H1 (cell line): Measurements from ENCODE around the gene OR5B21. TPM values are rescaled to one million over a fixed set of nuclear protein-coding genes. Genes with fewer than 3 reads are reported as not detected.

Experiments
- CTCF ChIA-PET: fragments of 300-600 bp; sonication (Branson Sonifier 250); formaldehyde crosslinking; loops from one replicate; lab custom pipeline; 2021; ENCODE audit not compliant: partially characterized antibody; lab: Charles Lee
- POLR2A ChIA-PET: fragments of 300-600 bp; sonication (Branson Sonifier 250); formaldehyde crosslinking; loops from one replicate; lab custom pipeline; 2021; ENCODE audit warnings: inconsistent platforms; ENCODE audit not compliant: partially characterized antibody; lab: Charles Lee
- DNase-seq, 2 experiments: peaks; one replicate each; pipeline versions ENCODE4 v3.0.0 to v3.0.0-alpha.2; 2010 to 2022; ENCODE audit warnings: low spot score in 2 of 2, low read depth in 1 of 2, mixed read lengths in 1 of 2
- FAIRE-seq: peaks from 2 replicates; lab custom pipeline; 2011; peaks lifted over from hg19 to GRCh38; lab: Jason Lieb, UNC
- H2AFZ ChIP-seq: 2 replicates; pipeline ENCODE4 v1.8.1; 2012; ENCODE audit warnings: low read length, inconsistent platforms
- H2AK5ac ChIP-seq: 2 replicates; pipeline ENCODE4 v1.6.1; 2013; ENCODE audit warnings: low read depth, low read length
- H2BK120ac ChIP-seq: replicated peaks from 2 replicates; pipeline ENCODE3; 2013; ENCODE audit warnings: low read depth, low read length, inconsistent platforms
- H2BK12ac ChIP-seq: 2 replicates; pipeline ENCODE4 v1.6.1; 2013; ENCODE audit warnings: low read depth, low read length
- H2BK15ac ChIP-seq: 2 replicates; pipeline ENCODE4 v1.6.1; 2013; ENCODE audit warnings: low read length
- H2BK20ac ChIP-seq: 2 replicates; pipeline ENCODE4 v1.6.1; 2013; ENCODE audit warnings: low read length
- H2BK5ac ChIP-seq: 2 replicates; pipeline ENCODE4 v1.6.1; 2013; ENCODE audit warnings: low read depth, low read length
- H3K14ac ChIP-seq: 2 replicates; pipeline ENCODE4 v1.6.1; 2013; ENCODE audit warnings: inconsistent platforms; ENCODE audit not compliant: insufficient read length
- H3K18ac ChIP-seq: 2 replicates; pipeline ENCODE4 v1.6.1; 2013; ENCODE audit warnings: low read length; ENCODE audit errors: extremely low read depth
- H3K23ac ChIP-seq: 2 replicates; pipeline ENCODE4 v1.6.1; 2013; ENCODE audit warnings: inconsistent platforms; ENCODE audit not compliant: insufficient read length
- H3K23me2 ChIP-seq: 2 replicates; pipeline ENCODE4 v1.6.1; 2013; ENCODE audit warnings: low read depth, low read length
- H3K27ac ChIP-seq: 2 replicates; pipeline ENCODE4 v1.6.1; 2011; ENCODE audit warnings: low read depth, low read length, inconsistent platforms
- H3K27me3 ChIP-seq, 4 experiments: replicated peaks in 1 of 4; 1 replicate in 1 of 4; 2 replicates in 3 of 4; pipeline versions ENCODE4 v1.6.1 to v1.8.1; 2011 to 2013; ENCODE audit warnings: low read length in 3 of 4, mild to moderate bottlenecking in 3 of 4, inconsistent platforms in 2 of 4, mixed read lengths in 2 of 4, moderate library complexity in 1 of 4; ENCODE audit not compliant: control insufficient read depth in 3 of 4, insufficient read depth in 3 of 4; ENCODE audit errors: extremely low read depth in 1 of 4
- H3K36me3 ChIP-seq, 4 experiments: 2 replicates each; pipeline versions ENCODE4 v1.6.1 to v1.8.1; 2011 to 2013; ENCODE audit warnings: mild to moderate bottlenecking in 4 of 4, low read length in 3 of 4, moderate library complexity in 2 of 4, control low read depth in 1 of 4, inconsistent platforms in 1 of 4; ENCODE audit not compliant: insufficient read depth in 4 of 4, control insufficient read depth in 2 of 4
- H3K4ac ChIP-seq: replicated peaks from 2 replicates; pipeline ENCODE3; 2013; ENCODE audit warnings: low read length, low read depth, mixed read lengths, inconsistent platforms; ENCODE audit not compliant: insufficient read length
- H3K4me1 ChIP-seq, 4 experiments: replicated peaks in 1 of 4; 1 replicate in 1 of 4; 2 replicates in 3 of 4; pipeline versions ENCODE4 v1.6.1 to v1.8.1; 2011 to 2013; ENCODE audit warnings: low read length in 3 of 4, inconsistent platforms in 2 of 4, mixed read lengths in 1 of 4; ENCODE audit not compliant: insufficient read depth in 4 of 4, control insufficient read depth in 3 of 4
- H3K4me2 ChIP-seq, 2 experiments: 2 replicates each; pipeline versions ENCODE4 v1.6.1 to v1.8.1; 2011 to 2013; ENCODE audit warnings: low read depth in 2 of 2, low read length in 2 of 2, control low read depth in 1 of 2, inconsistent platforms in 1 of 2, mild to moderate bottlenecking in 1 of 2; ENCODE audit not compliant: insufficient read depth in 1 of 2
- H3K4me3 ChIP-seq, 4 experiments: fragments of 200-600, 300-600 bp in 1 of 4; sonication (generic), shearing (Covaris generic), sonication (Bioruptor Twin) in 1 of 4; 2 replicates each; pipeline versions ENCODE4 v1.5.1 to v1.8.1; 2011 to 2016; ENCODE audit warnings: low read length in 4 of 4, low read depth in 3 of 4, control low read depth in 2 of 4, inconsistent platforms in 2 of 4, mild to moderate bottlenecking in 2 of 4, mixed read lengths in 1 of 4, moderate library complexity in 1 of 4; ENCODE audit not compliant: insufficient read depth in 2 of 4; ENCODE audit errors: extremely low read depth in 1 of 4
- H3K56ac ChIP-seq: replicated peaks from 2 replicates; pipeline ENCODE3; 2013; ENCODE audit warnings: low read depth, mild to moderate bottlenecking, mixed read lengths, low read length, inconsistent platforms; ENCODE audit not compliant: insufficient read length
- H3K79me1 ChIP-seq: 2 replicates; pipeline ENCODE4 v1.6.1; 2013; ENCODE audit warnings: low read depth, low read length, control low read depth
- H3K79me2 ChIP-seq, 2 experiments: 2 replicates each; pipeline versions ENCODE4 v1.6.1 to v1.8.1; 2012 to 2013; ENCODE audit warnings: low read length in 2 of 2, mild to moderate bottlenecking in 2 of 2, inconsistent platforms in 1 of 2; ENCODE audit not compliant: insufficient read depth in 2 of 2, control insufficient read depth in 1 of 2
- H3K9ac ChIP-seq, 4 experiments: replicated peaks in 1 of 4; 1 replicate in 1 of 4; 2 replicates in 3 of 4; pipeline versions ENCODE4 v1.6.1 to v1.8.1; 2011 to 2013; ENCODE audit warnings: low read depth in 3 of 4, low read length in 3 of 4, control low read depth in 2 of 4, mild to moderate bottlenecking in 2 of 4, moderate library complexity in 2 of 4, inconsistent platforms in 1 of 4; ENCODE audit errors: extremely low read depth in 1 of 4
- H3K9me3 ChIP-seq, 2 experiments: 2 replicates each; pipeline versions ENCODE4 v1.6.1 to v1.8.1; 2012 to 2013; ENCODE audit warnings: mild to moderate bottlenecking in 2 of 2, moderate library complexity in 2 of 2, control low read depth in 1 of 2, inconsistent platforms in 1 of 2, low read depth in 1 of 2, low read length in 1 of 2, mixed read lengths in 1 of 2; ENCODE audit not compliant: insufficient read depth in 2 of 2
- H4K20me1 ChIP-seq, 2 experiments: replicated peaks in 1 of 2; 2 replicates each; pipeline versions ENCODE3 to v1.8.1; 2011 to 2013; ENCODE audit warnings: inconsistent platforms in 2 of 2, low read length in 2 of 2, mild to moderate bottlenecking in 1 of 2; ENCODE audit not compliant: insufficient read depth in 2 of 2, control insufficient read depth in 1 of 2
- H4K5ac ChIP-seq: 2 replicates; pipeline ENCODE4 v1.6.1; 2013; ENCODE audit warnings: low read length, low read depth, mixed read lengths, inconsistent platforms; ENCODE audit not compliant: insufficient read length
- H4K8ac ChIP-seq: 2 replicates; pipeline ENCODE4 v1.8.0; 2013; ENCODE audit warnings: mild to moderate bottlenecking, moderate library complexity, low read length, inconsistent platforms; ENCODE audit not compliant: insufficient read depth; ENCODE audit errors: extremely low read depth
- H4K91ac ChIP-seq: replicated peaks from 2 replicates; pipeline ENCODE3; 2013; ENCODE audit warnings: low read length, mixed read lengths, inconsistent platforms; ENCODE audit not compliant: insufficient read length
- CBX8 ChIP-seq: fragments of 300-800, 300-1000 bp; sonication (generic); IDR thresholded peaks from 2 replicates; pipeline ENCODE4 v1.7.1; 2016; ENCODE audit warnings: low read depth, low read length, borderline replicate concordance
- HDAC6 ChIP-seq: IDR thresholded peaks from one replicate; pipeline ENCODE4 v1.7.1; 2012; ENCODE audit warnings: low read depth, mild to moderate bottlenecking, inconsistent platforms, low read length, moderate library complexity
- JUND ChIP-seq: IDR thresholded peaks from 2 replicates; pipeline ENCODE4 v1.6.1; 2011; ENCODE audit warnings: mild to moderate bottlenecking, improper control_type of control experiment, low read length
- NANOG ChIP-seq: IDR thresholded peaks from 2 replicates; pipeline ENCODE4 v1.6.1; 2011; ENCODE audit warnings: low read length, low read depth, mild to moderate bottlenecking, inconsistent platforms; ENCODE audit not compliant: insufficient read depth, poor library complexity, severe bottlenecking
- RAD21 ChIP-seq, 2 experiments: IDR thresholded peaks in 1 of 2; conservative IDR thresholded peaks in 1 of 2; 2 replicates each; pipeline ENCODE4 v1.6.1; 2011; ENCODE audit warnings: low read depth in 2 of 2, low read length in 2 of 2, improper control_type of control experiment in 1 of 2, inconsistent platforms in 1 of 2, mild to moderate bottlenecking in 1 of 2, moderate library complexity in 1 of 2
- RNF2 ChIP-seq: fragments of 200-900, 300-1000 bp; sonication (generic); IDR thresholded peaks from 2 replicates; pipeline ENCODE4 v1.7.1; 2016; ENCODE audit warnings: borderline replicate concordance, low read depth, mild to moderate bottlenecking, antibody characterized with exemption, low read length; ENCODE audit not compliant: poor library complexity, severe bottlenecking; ENCODE audit errors: missing control alignments
- SIRT6 ChIP-seq: IDR thresholded peaks from one replicate; pipeline ENCODE4 v1.7.1; 2012; ENCODE audit warnings: low read length, inconsistent platforms
- SP2 ChIP-seq: IDR thresholded peaks from 2 replicates; pipeline ENCODE4 v1.6.1; 2012; ENCODE audit warnings: mild to moderate bottlenecking, low read length, inconsistent platforms
- SP4 ChIP-seq: IDR thresholded peaks from 2 replicates; pipeline ENCODE4 v1.6.1; 2012; ENCODE audit warnings: low read length, inconsistent platforms
- ZNF274 ChIP-seq: IDR thresholded peaks from 2 replicates; pipeline ENCODE4 v1.7.0; 2012; ENCODE audit warnings: low read length, borderline replicate concordance; ENCODE audit errors: extremely low read depth
- WGBS, 2 experiments: shearing (Covaris generic) in 1 of 2; methylation state at CpG; one replicate each; pipeline versions ENCODE4 v1.1.6 to v1.1.7; 2013 to 2015; ENCODE audit warnings: low lambda C conversion rate in 2 of 2, mixed read lengths in 2 of 2, inconsistent platforms in 1 of 2, low coverage in 1 of 2, missing lambda C conversion rate in 1 of 2; ENCODE audit not compliant: insufficient replicate concordance in 2 of 2, insufficient coverage in 1 of 2, insufficient read length in 1 of 2; ENCODE audit errors: extremely low coverage in 1 of 2, missing lambda C conversion rate in 1 of 2; 5-methylcytosine and 5-hydroxymethylcytosine counted together
- polyA plus RNA-seq, 7 experiments: library from polyadenylated mRNA; depleted of rRNA in 3 of 7; stranded (reverse) in 5 of 7; unstranded in 2 of 7; fragments of >200 nt in 5 of 7; fragments of 200-250 nt in 2 of 7; gene quantifications; 1 replicate in 5 of 7; 2 replicates in 1 of 7; 4 replicates in 1 of 7; pipeline versions ENCODE4 v1.2.1 to v1.2.3, GENCODE V29; 2011 to 2013; ENCODE audit warnings: missing spikeins in 2 of 7, mixed read lengths in 2 of 7
- total RNA-seq: library from RNA; stranded (reverse); fragmentation: NEBNext Ultra II Directional; extraction: Animal tissue kit (Norgen Biotek cat#: 25700); gene quantifications from 2 replicates; pipeline ENCODE4 v1.2.1, GENCODE V29; 2021
- TF ChIP-seq, protein P1 (sequence below): IDR thresholded peaks from 2 replicates; pipeline ENCODE4 v1.6.1; 2011; ENCODE audit warnings: low read length, improper control_type of control experiment
- TF ChIP-seq, protein P2 (sequence below): IDR thresholded peaks from 2 replicates; pipeline ENCODE4 v1.6.1; 2012; ENCODE audit warnings: inconsistent platforms

OR5B21 gene
- total and polyA plus RNA-seq, 2 of the 8 experiments (the other 6 are each of a cell fraction or from before 2014, with no cell fraction given), result not detected

DNA sequence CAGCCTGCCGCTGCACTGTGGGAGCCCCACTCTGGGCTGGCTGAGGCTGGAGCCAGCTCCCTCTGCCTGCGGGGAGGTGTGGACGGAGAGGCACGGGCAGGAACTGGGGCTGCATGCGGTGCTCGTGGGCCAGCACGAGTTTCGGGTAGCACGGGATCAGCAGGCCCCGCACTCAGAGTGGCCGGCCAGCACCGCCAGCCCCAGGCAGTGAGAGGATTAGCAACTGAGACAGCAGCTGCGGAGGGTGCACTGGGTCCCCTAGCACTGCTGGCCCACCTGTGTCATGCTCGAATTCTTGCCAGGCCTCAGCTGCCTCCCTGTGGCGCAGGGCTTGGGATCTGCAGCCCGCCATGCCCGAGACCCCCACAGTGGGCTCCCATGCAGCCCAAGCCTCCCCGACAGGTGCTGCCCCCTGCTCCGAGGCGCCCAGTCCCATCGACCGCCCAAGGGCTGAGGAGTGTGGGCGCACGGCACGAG, 24.0 kb upstream of the OR5B21 start:
- H3K36me3 ChIP-seq, result peaks cover 0 to 3% (median 0%) of the 10 kb centered on the region in 4 experiments; a peak in 1 of 8 replicates
- no peak overlapping the region for H3K27ac ChIP-seq
- no peak overlapping the region for H2BK15ac ChIP-seq
- no peak overlapping the region for H3K4ac ChIP-seq
- no peaks in the 10 kb centered on the region for H3K4me1 ChIP-seq
- H3K4me3 ChIP-seq, result no peak overlapping the region
- POLR2A ChIA-PET, result no interaction called here
- H4K5ac ChIP-seq, result no peak overlapping the region
- H3K18ac ChIP-seq, result no peak overlapping the region
- H3K23me2 ChIP-seq, result no peaks in the 10 kb centered on the region
- no peak overlapping the region for H2AK5ac ChIP-seq
- no peak overlapping the region for H2BK12ac ChIP-seq
- H3K56ac ChIP-seq, result no peak overlapping the region
- H2BK5ac ChIP-seq, result no peak overlapping the region
- no peak overlapping the region for H3K9ac ChIP-seq
- FAIRE-seq (no peak), DNase-seq (no peak)
- H4K8ac ChIP-seq, result no peak overlapping the region
- H3K27me3 ChIP-seq, result no peaks in the 10 kb centered on the region
- H3K14ac ChIP-seq, result no peak overlapping the region
- H4K91ac ChIP-seq, result no peak overlapping the region
- H2AFZ ChIP-seq, result no peak overlapping the region
- H3K23ac ChIP-seq, result no peak overlapping the region
- H4K20me1 ChIP-seq, result no peaks in the 10 kb centered on the region
- no peak overlapping the region for H3K4me2 ChIP-seq
- no peaks in the 10 kb centered on the region for H3K79me2 ChIP-seq
- CTCF ChIA-PET, result interaction anchor here (1.5 to 2.1 kb wide), 2 partner anchors 8 to 94 kb away, joined by 3 to 8 read pairs; no protein-coding TSS in a partner anchor
- no peak overlapping the region for H2BK20ac ChIP-seq
- no peak overlapping the region for H2BK120ac ChIP-seq
- no peaks in the 10 kb centered on the region for H3K79me1 ChIP-seq
- 93% methylated on average over 24 of the region's 25 CpGs; no CpG with 5 or more reads in 1 of the 2 experiments for WGBS, 2 experiments
- peaks cover 0 to 13% of the 10 kb centered on the region in 2 experiments; a peak in 1 of 4 replicates for H3K9me3 ChIP-seq
- TF ChIP-seq RNF2 (no peak), HDAC6 (no peak), CBX8 (no peak), SP2 (no peak), JUND (no peak), SIRT6 (no peak), SP4 (no peak), NANOG (no peak), RAD21 (IDR thresholded peaks at IDR 0.05 in 1 of 2, conservative IDR thresholded peaks at IDR 0.05 in 1 of 2; ENCODE audit: low read depth in 2 of 2, low read length in 2 of 2) (no peak), ZNF274 (no peak)
- TF ChIP-seq, protein P1, sequence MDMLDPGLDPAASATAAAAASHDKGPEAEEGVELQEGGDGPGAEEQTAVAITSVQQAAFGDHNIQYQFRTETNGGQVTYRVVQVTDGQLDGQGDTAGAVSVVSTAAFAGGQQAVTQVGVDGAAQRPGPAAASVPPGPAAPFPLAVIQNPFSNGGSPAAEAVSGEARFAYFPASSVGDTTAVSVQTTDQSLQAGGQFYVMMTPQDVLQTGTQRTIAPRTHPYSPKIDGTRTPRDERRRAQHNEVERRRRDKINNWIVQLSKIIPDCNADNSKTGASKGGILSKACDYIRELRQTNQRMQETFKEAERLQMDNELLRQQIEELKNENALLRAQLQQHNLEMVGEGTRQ, result no peak
- TF ChIP-seq, protein P2, sequence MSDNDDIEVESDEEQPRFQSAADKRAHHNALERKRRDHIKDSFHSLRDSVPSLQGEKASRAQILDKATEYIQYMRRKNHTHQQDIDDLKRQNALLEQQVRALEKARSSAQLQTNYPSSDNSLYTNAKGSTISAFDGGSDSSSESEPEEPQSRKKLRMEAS, result no peak
